SHP77 treated with DMSO at 0.1 percent for 48 hours (cell line): ENCODE measurements around the gene TIMM21.
A peak's percentile ranks its signal among the peaks of the same experiment; 100 is the strongest.

Source experiments
- DNase-seq: peaks from one replicate; lab custom pipeline; 2025; lab: John Stamatoyannopoulos, UW

TIMM21 gene

DNA sequence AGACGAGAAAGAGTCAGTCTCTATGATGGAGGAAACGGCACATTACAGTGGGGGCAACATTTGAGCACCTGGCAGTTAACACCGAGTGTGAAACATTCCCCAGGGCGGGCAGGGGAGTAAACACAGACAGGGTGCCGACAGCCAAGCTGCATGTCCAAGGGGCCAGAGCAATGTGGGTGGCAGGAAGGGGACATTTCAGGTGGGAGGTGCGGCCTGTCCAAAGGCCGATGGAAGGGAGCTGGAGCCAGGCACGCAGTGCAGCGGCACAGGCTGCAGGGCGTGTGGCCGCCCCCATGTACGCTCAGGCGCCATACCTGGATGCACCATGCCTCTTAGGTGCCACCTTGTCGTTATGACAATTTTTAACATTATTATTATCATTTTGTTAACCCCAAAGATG is 43.3 kb downstream of the TIMM21 start:
- DNase-seq: no peak

DNA sequence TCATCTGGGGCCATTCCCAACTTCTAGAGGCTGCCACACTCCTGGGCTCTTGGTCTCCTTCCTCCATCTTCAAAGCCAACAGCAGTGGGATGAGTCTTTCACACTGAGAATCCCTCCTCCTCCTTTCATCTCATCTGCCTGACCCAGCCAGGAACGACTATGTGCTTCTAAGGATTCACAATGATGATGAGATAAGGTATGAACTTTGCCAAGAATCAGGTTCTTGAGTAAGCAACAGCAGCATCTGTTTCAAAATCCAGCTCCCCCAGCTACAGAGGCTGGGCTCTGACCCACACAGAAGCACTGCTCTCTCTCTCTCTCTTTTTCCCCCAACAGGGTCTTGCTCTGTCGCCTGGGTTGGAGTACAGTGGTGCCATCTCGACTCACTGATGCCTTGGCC is 46.4 kb downstream of the TIMM21 start:
- DNase-seq: no peak

DNA sequence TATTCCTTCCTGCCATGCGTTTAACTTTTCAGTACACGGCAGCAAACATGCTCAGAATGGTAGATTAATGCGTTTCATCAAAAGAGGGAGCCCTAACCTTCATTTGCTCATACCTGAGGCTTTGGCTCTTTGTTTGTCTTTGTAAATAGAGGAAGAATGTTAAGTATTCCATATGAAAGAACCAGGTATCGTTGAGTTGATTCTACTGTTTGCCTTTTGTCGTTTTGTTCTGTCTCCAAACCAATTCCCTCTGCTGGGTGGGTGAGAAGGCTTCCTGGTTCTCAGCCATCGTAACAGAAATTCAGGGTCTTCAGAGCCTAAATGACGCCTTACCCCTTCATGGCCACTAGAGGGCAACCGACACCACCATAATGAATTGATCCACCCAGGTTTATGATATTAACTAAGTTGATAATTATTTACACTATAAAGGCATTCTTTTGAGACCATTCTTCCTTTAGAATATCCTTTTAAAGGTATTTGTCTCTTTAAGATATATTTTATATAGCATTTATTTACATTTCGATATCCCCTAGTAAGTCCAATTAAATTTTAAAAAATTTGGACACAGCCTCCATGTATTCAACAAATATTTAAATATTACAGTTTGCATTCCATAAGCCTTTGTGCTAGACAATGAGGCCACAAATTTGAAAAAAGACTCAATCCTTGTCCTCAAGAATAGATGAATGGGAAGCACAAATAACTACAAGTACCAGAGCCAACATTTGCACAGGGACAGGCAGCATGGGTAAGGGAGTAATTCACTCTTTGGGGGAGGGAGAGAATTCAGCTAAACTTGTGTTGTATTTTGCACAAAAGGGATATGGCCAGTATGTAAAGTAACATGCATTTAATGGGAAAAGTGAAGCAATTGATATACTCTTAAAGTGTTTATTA is 48.1 kb downstream of the TIMM21 start:
- DNase-seq: peak; percentile 54

DNA sequence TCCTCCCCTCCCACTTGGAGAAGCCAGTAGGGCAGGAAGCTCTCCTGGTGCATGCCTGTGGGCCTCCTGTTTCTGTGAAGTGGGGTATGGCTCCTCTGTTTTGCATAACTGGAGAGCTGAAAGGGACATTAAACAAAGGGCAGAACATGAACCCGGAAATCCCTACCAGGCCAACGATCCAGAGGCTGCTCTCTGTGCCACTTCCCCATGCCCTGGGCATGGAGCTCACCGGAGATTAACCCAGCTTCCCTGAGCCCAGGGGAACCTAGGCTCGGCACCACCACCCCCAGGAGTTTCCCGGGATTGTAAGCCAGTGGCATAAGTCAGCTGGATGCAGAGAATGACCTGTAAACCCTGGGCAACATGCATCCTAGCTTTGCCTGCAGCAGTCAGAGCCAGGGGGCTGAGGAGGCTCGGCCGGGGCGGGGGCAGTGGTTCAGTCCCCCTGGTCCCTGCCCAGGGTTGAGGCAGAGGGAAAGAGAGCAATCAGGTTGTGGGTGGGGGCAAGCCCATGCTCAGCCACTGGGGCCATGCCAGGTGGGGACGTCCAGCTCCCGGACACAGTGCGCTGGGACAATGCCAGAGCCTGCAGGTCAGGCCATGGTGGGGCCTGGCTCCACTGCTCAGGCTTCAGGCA is 49.5 kb downstream of the TIMM21 start:
- DNase-seq: no peak

DNA sequence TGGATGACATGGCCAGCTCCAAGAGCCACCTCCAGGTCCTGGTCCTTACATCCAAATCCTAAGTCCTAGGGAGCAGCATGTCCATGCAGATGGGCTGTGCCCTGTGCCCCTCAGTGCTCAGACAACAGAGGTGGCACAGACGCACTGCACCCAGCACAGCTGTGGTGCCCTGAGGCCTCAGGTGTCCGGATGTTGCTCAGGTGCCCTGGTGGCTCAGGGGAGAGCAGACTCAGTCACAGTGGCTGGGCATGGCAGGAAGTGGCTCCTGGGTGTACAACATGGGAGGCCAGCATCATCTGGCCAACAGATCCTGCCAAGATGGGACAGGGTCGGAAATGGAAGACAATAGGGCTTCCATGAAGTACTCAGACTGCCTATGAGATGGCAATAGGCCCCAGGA is 50.1 kb downstream of the TIMM21 start:
- no peak for DNase-seq

DNA sequence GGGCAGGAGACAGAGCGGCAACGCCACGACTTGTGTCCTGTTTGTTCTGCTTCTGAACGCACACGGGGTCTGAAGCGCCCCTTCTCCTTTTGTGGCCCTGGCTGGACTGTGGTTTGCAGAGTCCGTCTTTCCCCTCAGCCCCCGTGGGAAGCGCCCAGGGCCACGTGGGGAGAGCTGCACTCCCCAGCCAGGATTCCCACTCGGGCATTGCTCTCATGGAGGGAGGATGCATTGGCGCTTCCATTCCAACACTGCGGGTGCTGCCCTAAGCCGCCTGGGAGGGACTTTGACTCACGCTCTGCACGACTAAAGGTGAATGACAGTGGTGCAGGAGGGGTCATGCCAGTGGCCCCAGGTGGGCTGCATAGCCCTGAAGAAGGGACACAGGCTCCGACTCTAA is 52.5 kb downstream of the TIMM21 start:
- DNase-seq: no peak

DNA sequence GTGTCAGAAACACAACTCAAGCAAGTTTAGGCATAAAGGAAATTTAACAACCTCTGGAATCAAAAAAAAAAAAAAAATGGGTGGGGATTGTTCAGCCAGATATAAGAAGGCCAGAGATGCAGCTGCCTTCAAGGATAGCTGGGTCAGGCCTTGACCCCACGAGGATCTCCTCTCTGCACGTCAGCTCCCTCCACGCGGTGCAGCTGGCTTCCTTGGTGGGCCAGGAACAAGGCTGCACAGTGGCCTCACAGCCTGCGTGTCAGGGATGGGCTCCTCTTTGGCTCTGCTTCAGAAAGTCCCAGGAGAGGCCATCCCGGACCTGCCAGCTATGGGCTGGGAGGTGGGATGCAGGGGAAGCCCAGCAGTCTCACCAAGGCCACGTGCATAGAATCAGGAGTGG is 55.5 kb downstream of the TIMM21 start:
- no peak for DNase-seq

DNA sequence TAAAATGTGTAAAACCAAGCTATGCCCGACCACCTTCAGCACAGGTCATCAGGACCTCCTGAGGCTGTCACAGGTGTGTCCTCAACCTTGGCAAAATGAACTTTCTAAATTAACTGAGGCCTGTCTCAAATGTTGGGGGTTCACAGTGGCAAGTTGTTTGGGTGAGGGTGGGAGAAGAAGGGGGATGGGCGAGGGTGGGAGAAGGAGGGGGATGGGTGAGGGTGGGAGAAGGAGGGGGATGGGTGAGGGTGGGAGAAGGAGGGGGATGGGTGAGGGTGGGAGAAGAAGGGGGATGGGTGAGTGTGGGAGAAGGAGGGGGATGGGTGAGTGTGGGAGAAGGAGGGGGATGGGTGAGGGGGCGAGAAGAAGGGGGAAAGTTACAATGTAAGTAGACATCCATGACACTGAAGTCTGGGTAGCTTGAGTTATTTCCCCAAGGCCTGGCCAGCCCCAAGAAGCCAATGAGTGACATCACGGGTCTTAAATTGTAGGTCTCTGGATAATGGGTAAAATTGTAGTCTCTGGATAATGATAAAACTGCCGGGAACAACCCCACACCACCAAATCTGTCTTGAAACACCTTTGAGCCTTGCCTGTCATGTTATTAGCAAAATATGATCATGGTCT is 56.3 kb downstream of the TIMM21 start:
- no peak for DNase-seq
